Measurements from ENCODE around the gene ATP7B.

- TF ChIP-seq CTCF (IDR thresholded peaks at IDR 0.05) (no peak), POLR2A (IDR thresholded peaks at IDR 0.05) (no peak)
Measured at GRCh38 chr13:52034616-52035226, 23.5 kb upstream of the ATP7B start.
